ENCODE data around the gene ERLIN1.

DNA sequence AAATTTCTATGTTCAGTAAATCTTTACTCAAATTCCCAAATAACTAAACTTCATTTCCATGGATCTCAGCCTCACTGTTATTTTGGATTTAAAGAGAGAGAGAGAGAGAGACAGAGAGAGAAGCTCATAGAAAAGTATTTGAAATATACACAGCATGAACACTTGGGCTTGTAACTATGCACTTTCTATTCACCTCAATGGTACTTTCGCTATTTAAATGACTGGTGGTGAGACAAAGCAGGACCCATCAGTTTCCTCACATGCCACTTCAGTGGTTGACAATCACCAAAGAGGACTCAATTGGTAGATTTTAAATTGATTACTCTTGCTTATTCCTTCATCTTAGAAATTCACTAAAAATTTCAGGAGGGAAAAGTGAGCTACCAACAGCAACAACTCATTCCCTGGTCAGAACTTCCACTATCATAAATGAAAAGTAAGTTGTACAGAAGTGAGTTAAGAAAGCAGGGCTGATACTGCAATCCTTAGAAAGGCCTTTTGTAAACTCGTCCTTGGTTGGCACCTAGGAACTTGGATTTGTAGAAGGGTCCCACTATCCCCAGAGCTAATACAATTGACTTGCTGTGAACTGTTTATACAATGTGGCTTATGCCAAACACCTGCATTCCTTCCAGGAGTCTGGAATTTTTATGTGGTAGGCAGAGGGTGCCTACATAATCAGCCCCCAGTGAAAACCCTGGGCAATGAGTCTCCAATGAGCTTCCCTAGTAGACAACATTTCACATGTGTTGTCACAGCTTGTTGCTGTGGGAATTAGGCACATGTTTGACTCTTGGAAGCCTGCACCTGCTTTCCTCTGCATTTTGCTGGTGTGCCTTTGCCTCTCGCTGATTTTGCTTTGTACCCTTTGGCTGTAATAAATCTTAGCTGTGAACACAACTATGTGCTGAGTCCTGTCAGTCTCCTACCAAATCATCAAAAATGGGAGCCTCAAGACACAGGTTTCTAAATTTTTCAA lies 10.8 kb downstream of the ERLIN1 start:
- TF ChIP-seq, protein P1, sequence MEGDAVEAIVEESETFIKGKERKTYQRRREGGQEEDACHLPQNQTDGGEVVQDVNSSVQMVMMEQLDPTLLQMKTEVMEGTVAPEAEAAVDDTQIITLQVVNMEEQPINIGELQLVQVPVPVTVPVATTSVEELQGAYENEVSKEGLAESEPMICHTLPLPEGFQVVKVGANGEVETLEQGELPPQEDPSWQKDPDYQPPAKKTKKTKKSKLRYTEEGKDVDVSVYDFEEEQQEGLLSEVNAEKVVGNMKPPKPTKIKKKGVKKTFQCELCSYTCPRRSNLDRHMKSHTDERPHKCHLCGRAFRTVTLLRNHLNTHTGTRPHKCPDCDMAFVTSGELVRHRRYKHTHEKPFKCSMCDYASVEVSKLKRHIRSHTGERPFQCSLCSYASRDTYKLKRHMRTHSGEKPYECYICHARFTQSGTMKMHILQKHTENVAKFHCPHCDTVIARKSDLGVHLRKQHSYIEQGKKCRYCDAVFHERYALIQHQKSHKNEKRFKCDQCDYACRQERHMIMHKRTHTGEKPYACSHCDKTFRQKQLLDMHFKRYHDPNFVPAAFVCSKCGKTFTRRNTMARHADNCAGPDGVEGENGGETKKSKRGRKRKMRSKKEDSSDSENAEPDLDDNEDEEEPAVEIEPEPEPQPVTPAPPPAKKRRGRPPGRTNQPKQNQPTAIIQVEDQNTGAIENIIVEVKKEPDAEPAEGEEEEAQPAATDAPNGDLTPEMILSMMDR (conservative IDR thresholded peaks at IDR 0.05 in 1 of 2, IDR thresholded peaks at IDR 0.05 in 1 of 2; ENCODE audit: extremely low read depth in 1 of 2, insufficient read depth in 1 of 2, low read depth in 1 of 2, low read length in 2 of 2): no peak
- no peak for TF ChIP-seq EZH2 (IDR thresholded peaks at IDR 0.05; ENCODE audit: borderline replicate concordance, low read length)

Data from mammary epithelial cell (primary cell).